ENCODE measurements around the gene KLC4. TPM values are rescaled to one million over a fixed set of nuclear protein-coding genes. Genes with fewer than 3 reads are reported as not detected.

The KLC4 gene
- total RNA-seq, 1 donor from 2014 or later: 41.4 TPM

- TF ChIP-seq CTCF (IDR thresholded peaks at IDR 0.05; ENCODE audit: unreplicated experiment): no peak
- Mint-ChIP-seq H3K4me1 (ENCODE audit: unreplicated experiment) (peaks cover 36% of the 10 kb centered on the region), H3K27ac (ENCODE audit: unreplicated experiment) (peak overlapping the region; percentile 42), H3K4me3 (ENCODE audit: unreplicated experiment) (peak overlapping the region; percentile 79), H3K9me3 (ENCODE audit: unreplicated experiment) (no peaks in the 10 kb centered on the region), H3K36me3 (ENCODE audit: low read depth, unreplicated experiment) (peaks cover 45% of the 10 kb centered on the region), H3K27me3 (ENCODE audit: unreplicated experiment) (peaks cover 23% of the 10 kb centered on the region)
- no peak for DNase-seq (ENCODE audit: low spot score)
Measured at GRCh38 chr6:43050981-43051380, 8.4 kb upstream of the KLC4 start.

- H3K27ac Mint-ChIP-seq (ENCODE audit: unreplicated experiment): peak overlapping the region; percentile 96
- H3K9me3 Mint-ChIP-seq (ENCODE audit: unreplicated experiment): no peaks in the 10 kb centered on the region
- H3K27me3 Mint-ChIP-seq (ENCODE audit: unreplicated experiment): peaks cover 17% of the 10 kb centered on the region
- TF ChIP-seq CTCF (IDR thresholded peaks at IDR 0.05; ENCODE audit: unreplicated experiment): no peak
- peak overlapping the region; percentile 98 for H3K4me3 Mint-ChIP-seq (ENCODE audit: unreplicated experiment)
- peaks cover 40% of the 10 kb centered on the region for H3K36me3 Mint-ChIP-seq (ENCODE audit: low read depth, unreplicated experiment)
- DNase-seq (ENCODE audit: low spot score): no peak
- H3K4me1 Mint-ChIP-seq (ENCODE audit: unreplicated experiment): peaks cover 36% of the 10 kb centered on the region
Measured at GRCh38 chr6:43052225-43052841, 7.1 kb upstream of the KLC4 start.

- peak overlapping the region; percentile 96 for H3K27ac Mint-ChIP-seq (ENCODE audit: unreplicated experiment)
- H3K36me3 Mint-ChIP-seq (ENCODE audit: low read depth, unreplicated experiment): peaks cover 38% of the 10 kb centered on the region
- no peaks in the 10 kb centered on the region for H3K9me3 Mint-ChIP-seq (ENCODE audit: unreplicated experiment)
- peaks cover 15% of the 10 kb centered on the region for H3K27me3 Mint-ChIP-seq (ENCODE audit: unreplicated experiment)
- TF ChIP-seq CTCF (IDR thresholded peaks at IDR 0.05; ENCODE audit: unreplicated experiment): no peak
- peaks cover 36% of the 10 kb centered on the region for H3K4me1 Mint-ChIP-seq (ENCODE audit: unreplicated experiment)
- DNase-seq (ENCODE audit: low spot score): no peak
- peak overlapping the region; percentile 98 for H3K4me3 Mint-ChIP-seq (ENCODE audit: unreplicated experiment)
Measured at GRCh38 chr6:43052842-43053544, 6.4 kb upstream of the KLC4 start.

- Mint-ChIP-seq H3K27ac (ENCODE audit: unreplicated experiment) (peak within 1 kb of the TSS; percentile 96), H3K4me3 (ENCODE audit: unreplicated experiment) (peak within 1 kb of the TSS; percentile 98), H3K36me3 (ENCODE audit: low read depth, unreplicated experiment) (peaks cover 43% of the 10 kb centered on the region), H3K9me3 (ENCODE audit: unreplicated experiment) (no peaks in the 10 kb centered on the region), H3K4me1 (ENCODE audit: unreplicated experiment) (peaks cover 41% of the 10 kb centered on the region), H3K27me3 (ENCODE audit: unreplicated experiment) (peaks cover 15% of the 10 kb centered on the region)
- DNase-seq (ENCODE audit: low spot score): peak; percentile 85
- no peak for TF ChIP-seq CTCF (IDR thresholded peaks at IDR 0.05; ENCODE audit: unreplicated experiment)
Measured at GRCh38 chr6:43053545-43054205, 5.8 kb upstream of the KLC4 start, which contains the start of gene CUL7. Gene CUL7 (minus strand): TSS chr6:43053851. CDS start chr6:43052788, 1,063 bp downstream.

Data from endothelial cell (in vitro differentiated cells).